Measurements from ENCODE around the gene SLC35G1.

Gene SLC35G1

GRCh38 chr10:93879273-93879672 lies 14.5 kb upstream of the SLC35G1 start:
- no peak for DNase-seq

- no peak for DNase-seq
Observed at GRCh38 chr10:93894516-93895378, 969 bp downstream of the SLC35G1 start.

- no peak for DNase-seq
Observed at GRCh38 chr10:93897070-93897780, 3.4 kb downstream of the SLC35G1 start.

GRCh38 chr10:93899109-93899508 lies 5.3 kb downstream of the SLC35G1 start:
- DNase-seq: no peak

GRCh38 chr10:93903051-93903450 lies 9.3 kb downstream of the SLC35G1 start:
- no peak for DNase-seq

- DNase-seq: peak; percentile 21 to 26
Observed at GRCh38 chr10:93904901-93905300, 11.1 kb downstream of the SLC35G1 start.

- no peak for DNase-seq
Observed at GRCh38 chr10:93907059-93907458, 13.3 kb downstream of the SLC35G1 start.

- no peak for DNase-seq
Observed at GRCh38 chr10:93911866-93912265, 18.1 kb downstream of the SLC35G1 start.

GRCh38 chr10:93912444-93912843 lies 18.7 kb downstream of the SLC35G1 start:
- DNase-seq: no peak

- DNase-seq: no peak
Observed at GRCh38 chr10:93913706-93914105, 19.9 kb downstream of the SLC35G1 start.

GRCh38 chr10:93915598-93915997 lies 21.8 kb downstream of the SLC35G1 start:
- DNase-seq: no peak

GRCh38 chr10:93916257-93917063 lies 22.7 kb downstream of the SLC35G1 start:
- peak; percentile 13 to 36 for DNase-seq

GRCh38 chr10:93917064-93917391 lies 23.2 kb downstream of the SLC35G1 start:
- DNase-seq: no peak

GRCh38 chr10:93917821-93918220 lies 24.0 kb downstream of the SLC35G1 start:
- DNase-seq: no peak

- no peak for DNase-seq
Observed at GRCh38 chr10:93921338-93921737, 27.6 kb downstream of the SLC35G1 start.

- DNase-seq: no peak
Observed at GRCh38 chr10:93926613-93927012, 32.8 kb downstream of the SLC35G1 start.

GRCh38 chr10:93938140-93938539 lies 44.4 kb downstream of the SLC35G1 start:
- no peak for DNase-seq

- no peak for DNase-seq
Observed at GRCh38 chr10:93940881-93941280, 47.1 kb downstream of the SLC35G1 start.

GRCh38 chr10:93941606-93942005 lies 47.8 kb downstream of the SLC35G1 start:
- DNase-seq: no peak

- no peak for DNase-seq
Observed at GRCh38 chr10:93945819-93946218, 52.0 kb downstream of the SLC35G1 start.

GRCh38 chr10:93947055-93947454 lies 53.3 kb downstream of the SLC35G1 start:
- no peak for DNase-seq

GRCh38 chr10:93947524-93947923 lies 53.7 kb downstream of the SLC35G1 start:
- no peak for DNase-seq

GRCh38 chr10:93951905-93952304 lies 58.1 kb downstream of the SLC35G1 start:
- DNase-seq: no peak

Measured in SHP77 (cell line).